ENCODE data around the gene SIGLEC6.

The SIGLEC6 gene

DNA sequence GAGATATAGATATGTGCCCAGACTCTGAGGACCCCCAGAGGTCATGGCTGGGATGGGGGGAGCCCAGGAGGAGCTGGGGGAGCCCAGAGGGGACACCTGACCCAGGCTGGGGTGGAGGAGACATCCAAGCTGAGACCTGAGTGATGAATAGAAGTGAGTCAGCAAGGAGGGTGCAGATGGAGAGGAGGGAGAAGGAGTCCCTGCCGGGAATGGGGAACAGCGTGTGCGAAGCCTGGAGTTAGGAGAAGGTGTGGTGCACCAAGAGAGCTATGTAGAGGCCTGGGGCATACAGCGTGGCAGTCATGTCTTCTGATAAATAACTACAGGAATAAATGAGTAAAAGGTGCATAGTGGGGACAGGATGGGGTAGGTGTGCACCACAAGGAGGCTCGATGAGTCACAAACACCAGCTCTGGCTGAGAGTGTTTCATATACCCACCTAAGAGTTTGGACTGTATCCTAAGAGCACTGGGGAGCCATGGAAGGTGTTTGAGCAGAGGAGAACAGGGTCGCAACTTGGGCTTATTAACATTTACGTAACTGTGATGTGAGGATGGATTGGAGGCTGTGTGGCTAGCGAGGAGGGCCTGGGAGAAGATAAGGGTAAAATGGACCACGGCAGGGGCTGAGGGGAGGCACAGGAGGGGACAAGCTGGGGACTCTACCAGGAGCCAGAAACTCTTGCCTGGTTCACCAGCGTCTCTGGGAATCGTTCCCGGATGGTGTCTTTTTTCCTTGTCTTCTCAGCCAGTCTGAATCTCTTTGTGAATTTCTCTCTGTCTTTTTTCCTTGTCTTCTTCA, 51.7 kb downstream of the SIGLEC6 start:
- in situ Hi-C loops (cut with HindIII; ENCODE audit: low sequenced_read_pairs): no loop called here

DNA sequence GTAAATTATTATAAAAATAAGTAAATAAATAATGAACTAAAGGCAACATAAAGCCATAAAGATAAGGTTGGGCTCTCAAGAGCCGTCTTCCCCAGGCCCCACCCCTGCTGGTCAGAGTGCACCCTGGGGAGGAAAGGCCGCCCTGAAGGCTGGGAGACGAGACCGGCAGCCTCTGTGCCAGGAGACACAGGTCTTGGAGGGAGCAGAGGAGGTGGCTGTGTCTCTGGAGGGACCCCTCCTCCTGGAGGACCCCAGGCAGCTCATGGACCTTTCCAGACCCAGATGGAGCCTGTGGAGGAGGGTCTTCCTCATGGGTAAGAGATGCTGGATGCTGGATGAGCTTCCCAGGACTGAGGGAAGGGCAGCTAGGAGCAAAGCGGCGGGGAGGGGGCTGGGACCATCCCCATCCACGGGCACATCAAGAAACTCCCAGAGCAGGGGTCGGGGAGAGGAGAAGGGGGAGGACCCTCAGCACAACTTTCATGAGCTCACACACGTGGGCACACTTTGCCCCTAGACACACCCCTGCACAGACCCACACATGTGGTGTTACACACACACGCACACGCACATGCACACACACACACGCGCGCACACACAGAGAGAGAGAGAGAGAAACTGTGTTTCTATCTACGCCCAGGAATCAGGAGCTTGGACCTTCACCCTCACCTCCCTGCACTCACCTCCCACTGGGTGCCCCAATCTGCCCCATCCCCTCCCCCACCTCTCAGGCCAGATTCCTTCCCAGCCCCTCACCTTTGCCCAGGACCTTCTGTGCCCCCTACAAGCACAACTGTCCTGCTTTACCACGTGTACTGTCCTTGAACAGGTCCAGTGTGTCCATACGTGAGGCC, 52.9 kb downstream of the SIGLEC6 start, which contains the start of gene CEACAM18:
CEACAM18 (plus strand) TSS at position 159 of the 854 bp plus-strand sequence.
- in situ Hi-C loops (cut with HindIII; ENCODE audit: low sequenced_read_pairs): no loop called here

DNA sequence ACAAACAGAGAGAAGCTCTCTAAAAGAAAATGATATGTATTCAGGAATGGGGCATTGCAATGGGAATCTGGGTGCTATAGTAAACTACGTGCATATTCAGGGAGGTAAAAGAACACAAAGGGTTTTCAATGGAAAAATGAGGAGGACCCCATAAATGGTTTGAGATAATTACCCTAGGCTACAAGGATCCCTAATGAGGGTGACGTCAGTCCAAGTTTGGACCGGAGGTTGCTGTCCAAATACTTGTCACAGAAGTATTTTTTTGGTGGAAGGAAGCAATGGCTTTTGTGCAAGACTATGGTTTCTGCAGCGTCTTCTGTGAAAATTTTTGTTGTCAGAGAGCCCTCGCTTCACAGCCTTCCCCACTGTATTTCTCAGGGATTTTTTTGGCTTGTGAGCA, 54.1 kb downstream of the SIGLEC6 start:
- in situ Hi-C loops (cut with HindIII; ENCODE audit: low sequenced_read_pairs): no loop called here

DNA sequence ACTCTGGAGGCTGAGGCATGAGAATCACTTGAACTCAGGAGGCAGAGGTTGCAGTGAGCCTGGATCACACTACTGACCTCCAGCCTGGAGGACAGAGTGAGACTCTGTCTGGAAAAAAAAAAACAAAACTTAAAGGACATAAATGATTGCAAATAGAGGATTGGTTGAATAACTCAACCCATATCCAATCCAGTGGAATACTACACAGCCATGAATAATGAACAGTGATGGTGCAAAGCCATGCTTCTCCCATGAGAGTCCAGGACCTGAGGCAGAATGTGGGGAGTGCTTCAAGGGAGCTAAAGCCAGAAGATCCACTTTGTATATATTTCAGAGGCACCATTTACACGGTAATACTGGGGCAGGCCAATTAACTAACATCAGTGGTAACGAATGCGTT, 55.3 kb downstream of the SIGLEC6 start:
- in situ Hi-C loops (cut with HindIII; ENCODE audit: low sequenced_read_pairs): no loop called here

DNA sequence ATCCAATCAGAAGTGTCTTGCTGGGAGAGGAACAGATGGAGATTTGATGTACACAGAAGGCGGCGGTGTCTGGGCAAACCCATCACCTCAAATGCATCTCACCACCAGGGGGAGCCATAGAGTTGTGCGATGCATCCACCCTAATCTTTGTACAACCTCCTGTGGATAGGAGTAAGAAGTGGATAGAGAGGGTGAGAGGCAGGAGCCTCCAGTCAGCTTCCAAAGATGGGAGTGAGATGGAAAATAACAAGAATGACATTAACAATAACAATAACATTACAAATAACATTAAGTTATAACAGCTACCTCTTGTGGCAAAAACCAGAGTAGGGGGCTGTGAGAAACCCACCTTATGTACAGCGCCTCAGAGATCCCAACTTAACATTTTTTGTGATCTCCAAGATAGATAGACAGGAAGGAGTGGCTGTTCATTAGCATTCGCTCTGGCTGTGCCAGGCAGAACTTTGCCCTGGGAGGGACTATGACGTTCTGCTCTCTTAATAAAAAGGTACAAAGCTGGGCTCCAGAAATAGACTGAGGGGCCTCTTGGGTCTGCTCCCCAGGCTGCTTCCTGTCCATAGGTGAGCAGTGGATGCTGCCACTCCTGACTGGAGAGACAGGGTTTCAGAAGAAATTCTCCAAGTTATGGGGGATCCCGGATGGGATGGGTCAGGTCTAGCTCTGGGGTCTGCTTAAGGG, 58.3 kb downstream of the SIGLEC6 start:
- in situ Hi-C loops (cut with HindIII; ENCODE audit: low sequenced_read_pairs): loop anchor here (5.0 kb wide), 1 partner anchor 39 kb away; no protein-coding TSS in a partner anchor

DNA sequence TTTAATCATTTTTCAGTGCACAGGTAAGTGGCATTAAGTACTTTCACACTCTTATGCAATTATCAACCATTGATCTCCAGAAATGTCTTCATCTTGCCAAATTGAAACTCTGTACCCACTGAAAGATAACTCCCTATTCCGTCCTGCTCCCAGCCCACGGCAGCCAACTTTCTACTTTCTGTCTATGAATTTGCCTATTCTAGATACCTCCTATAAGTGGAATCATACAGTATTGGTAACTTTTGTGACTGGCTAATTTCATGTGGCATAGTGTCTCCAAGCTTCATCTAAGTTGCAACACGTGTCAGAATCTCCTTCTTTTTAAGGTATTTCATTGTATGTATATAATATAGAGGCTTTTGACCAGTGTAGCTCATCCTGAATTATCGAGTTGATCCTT, 58.9 kb downstream of the SIGLEC6 start:
- in situ Hi-C loops (cut with HindIII; ENCODE audit: low sequenced_read_pairs): loop anchor here (5.0 kb wide), 1 partner anchor 40 kb away; no protein-coding TSS in a partner anchor

DNA sequence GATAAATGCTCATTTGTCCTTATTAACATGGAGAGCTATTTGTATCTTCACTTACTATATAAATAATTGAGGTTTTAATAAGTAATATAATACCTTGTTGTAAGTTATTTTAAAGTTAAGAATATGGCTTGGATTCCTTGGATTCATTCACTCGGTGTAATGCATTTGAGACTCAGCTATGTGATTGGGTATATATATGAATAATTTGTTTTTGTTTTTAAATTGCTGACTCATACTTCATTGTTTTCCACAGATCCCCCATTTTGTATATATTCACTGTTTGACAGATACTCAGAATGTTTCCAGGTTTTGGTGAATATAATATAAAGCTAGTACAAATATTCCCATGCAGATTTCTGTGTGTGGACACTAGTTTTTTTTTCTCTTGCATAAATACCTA, 59.9 kb downstream of the SIGLEC6 start:
- in situ Hi-C loops (cut with HindIII; ENCODE audit: low sequenced_read_pairs): loop anchor here (5.0 kb wide), 1 partner anchor 41 kb away; no protein-coding TSS in a partner anchor

DNA sequence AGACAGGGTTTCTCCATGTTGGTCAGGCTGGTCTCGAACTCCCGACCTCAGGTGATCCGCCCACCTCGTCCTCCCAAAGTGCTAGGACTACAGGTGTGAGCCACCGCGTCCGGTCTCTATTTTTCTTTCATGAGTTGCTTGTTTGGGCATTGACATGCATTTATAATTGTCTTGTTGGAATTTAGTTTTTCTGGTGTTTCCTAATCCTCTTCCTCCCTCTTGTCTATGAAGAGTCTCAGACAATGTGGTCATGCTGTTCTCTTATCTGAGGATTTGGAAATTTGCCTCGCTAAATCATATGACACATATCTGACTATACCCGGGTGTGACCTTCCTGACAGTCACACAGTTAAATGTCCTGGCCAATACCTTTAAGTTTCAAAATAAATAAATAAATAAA, 60.5 kb downstream of the SIGLEC6 start:
- in situ Hi-C loops (cut with HindIII; ENCODE audit: low sequenced_read_pairs): loop anchor here (5.0 kb wide), 1 partner anchor 41 kb away; no protein-coding TSS in a partner anchor

DNA sequence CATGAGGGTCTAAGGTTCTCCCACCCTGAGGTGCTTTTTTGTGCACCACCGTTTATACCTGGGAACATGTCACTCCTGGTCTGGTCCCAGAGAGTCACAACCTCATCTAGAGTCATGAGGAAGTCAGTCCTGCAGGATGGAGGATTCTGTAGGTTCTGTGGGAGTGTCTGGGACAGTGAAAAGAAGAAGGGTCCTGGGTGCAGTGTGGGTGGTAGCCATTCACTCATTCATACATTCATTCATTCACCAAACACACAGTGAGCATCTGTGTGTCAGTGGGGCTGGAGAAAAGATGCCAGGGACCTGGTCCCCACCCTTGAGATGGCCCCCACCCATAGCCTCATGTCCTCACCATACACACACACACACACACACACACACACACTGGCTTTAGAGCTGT, 61.8 kb downstream of the SIGLEC6 start:
- in situ Hi-C loops (cut with HindIII; ENCODE audit: low sequenced_read_pairs): loop anchor here (5.0 kb wide), 1 partner anchor 43 kb away; no protein-coding TSS in a partner anchor

DNA sequence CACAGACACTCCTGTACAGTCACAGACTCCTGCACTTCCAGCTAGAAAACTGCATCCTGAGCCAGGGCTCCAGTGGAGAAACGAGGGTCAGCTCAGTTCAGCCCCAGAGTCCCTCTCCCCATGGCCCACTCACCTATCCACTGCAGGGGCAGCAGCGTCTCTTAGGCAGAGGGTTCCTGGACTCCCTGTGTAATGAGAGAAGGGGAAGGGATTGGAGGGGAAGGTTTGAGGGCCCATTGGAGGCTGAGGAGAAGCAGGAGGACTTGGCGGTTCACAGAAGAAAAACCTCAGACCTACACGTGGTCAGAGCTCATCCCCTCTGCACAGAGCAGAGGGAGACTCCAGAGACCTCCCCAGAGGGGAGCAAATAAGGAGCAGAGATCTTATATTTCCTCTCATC, 62.3 kb downstream of the SIGLEC6 start:
- in situ Hi-C loops (cut with HindIII; ENCODE audit: low sequenced_read_pairs): no loop called here

DNA sequence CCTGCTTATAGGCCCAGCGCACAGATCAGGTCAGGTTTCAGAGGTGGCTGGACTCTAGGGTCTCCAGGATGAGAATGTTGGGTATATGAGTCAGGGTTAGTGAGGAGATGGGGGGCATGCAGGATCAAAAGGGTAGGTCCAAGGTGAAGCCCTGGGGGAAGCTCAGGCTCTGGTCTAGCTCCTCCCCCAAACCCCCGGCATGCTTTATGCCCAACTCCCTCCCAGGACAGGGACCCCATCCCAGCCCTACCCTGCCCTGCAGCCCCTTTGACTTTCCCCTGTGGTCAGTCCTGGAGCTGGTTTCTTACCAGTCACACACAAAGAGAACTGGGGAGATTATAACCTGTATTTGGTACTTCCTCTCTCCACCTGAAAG, 62.9 kb downstream of the SIGLEC6 start:
- in situ Hi-C loops (cut with HindIII; ENCODE audit: low sequenced_read_pairs): no loop called here

DNA sequence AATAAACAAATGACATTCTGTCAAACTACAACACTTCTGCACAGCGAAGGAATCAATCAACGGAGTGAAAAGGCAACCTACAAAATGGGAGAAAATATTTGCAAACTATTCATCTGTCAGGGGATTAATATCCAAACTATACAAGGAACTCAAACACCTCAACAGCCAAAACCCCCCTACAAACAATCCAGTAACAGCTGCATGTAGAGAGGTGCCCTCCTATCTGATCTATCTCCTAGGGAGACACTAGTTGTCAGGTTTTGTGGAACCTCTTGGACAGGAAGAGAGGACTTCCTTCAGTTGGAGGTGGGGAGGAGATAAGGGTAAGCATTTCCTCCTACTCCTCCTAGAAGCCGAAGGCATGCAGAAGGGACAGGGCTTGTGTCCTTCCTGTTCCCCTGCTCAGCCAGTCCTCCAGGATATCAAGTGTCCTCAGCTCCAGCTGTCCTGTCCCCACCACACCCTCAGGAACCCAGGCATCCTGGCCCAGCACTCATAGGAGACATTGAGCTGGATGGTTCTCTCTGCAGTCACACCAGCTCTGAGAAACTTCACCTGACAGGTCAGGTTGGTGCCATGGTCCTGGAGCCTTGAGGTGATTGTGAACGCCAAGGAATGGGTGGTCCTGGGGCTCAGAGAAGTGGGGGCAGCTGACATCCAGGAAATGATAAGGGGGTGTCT, 63.5 kb downstream of the SIGLEC6 start:
- in situ Hi-C loops (cut with HindIII; ENCODE audit: low sequenced_read_pairs): no loop called here

All from DLD1 (cell line).